ENCODE results near the gene DPH7. TPM values are rescaled to one million over a fixed set of nuclear protein-coding genes. Genes with fewer than 3 reads are reported as not detected.

The DPH7 gene
- total and polyA plus RNA-seq, 2 experiments from 2014 or later: 28.3 to 36.9 TPM

DNA sequence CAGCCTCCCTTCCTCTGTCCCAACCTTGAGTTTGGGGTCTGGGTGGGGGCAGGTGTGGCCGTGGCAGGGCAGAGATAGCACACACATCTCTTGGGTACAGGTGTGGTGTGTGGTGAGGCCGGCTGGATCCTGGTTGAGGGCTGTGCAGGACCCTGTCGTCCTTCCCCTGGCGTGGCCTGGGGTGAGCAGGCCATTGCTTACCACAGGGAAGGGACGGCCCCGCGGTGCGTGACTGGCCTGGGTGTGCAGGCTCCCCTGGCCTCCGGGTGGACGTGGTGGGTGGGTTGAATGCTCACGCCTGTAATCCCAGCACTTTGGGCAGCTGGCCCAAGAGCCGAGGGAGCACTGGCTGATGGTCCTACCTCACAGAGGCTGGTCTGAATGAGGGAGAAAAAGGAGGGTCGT lies 28.0 kb upstream of the DPH7 start:
- H3K27ac ChIP-seq: peak overlapping the region; percentile 99
- 55% methylated on average over 13 of the region's 13 CpGs for WGBS (ENCODE audit: low lambda C conversion rate, missing lambda C conversion rate)

DNA sequence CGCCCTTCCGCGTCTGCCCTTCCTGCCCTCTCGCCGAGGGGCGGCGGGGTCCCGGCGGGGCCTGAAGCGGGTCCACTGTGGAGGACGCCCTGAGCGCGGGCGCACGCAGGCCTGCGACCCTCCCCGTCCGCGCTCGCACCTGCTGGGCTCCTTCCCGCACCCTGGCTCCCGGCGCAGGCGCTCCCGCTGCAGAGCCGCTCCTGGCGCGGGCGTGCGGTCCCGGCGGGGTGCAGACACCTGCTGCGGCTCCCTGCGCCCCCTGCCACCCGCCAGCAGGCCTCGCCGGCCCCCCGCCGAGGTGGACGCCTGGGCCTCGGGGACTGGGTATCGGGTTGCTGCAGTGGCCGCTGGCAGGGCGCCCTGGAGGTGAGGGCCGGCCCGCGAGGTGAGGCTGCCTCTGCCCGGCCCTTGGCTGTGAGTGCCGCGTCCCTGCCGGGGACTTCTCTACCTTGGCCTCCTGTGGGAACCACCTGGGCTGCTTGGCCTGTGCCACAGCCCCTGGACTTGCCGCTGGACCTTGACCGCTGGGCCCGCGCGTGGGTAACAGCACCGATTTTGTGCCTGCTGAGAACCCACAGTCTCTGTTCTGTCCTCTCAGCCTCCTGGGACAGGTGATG lies 27.4 kb upstream of the DPH7 start:
- Histone ChIP-seq H3K36me3 (replicated peaks; ENCODE audit: insufficient read depth, low read depth) (no peaks in the 10 kb centered on the region), H3K27me3 (no peaks in the 10 kb centered on the region), H2AFZ (no peak overlapping the region), H3K4me3 (peak overlapping the region; percentile 94), H3K79me2 (peaks cover 47% of the 10 kb centered on the region), H3K9me3 (ENCODE audit: low read depth) (no peaks in the 10 kb centered on the region), H4K20me1 (ENCODE audit: insufficient read depth, poor library complexity, severe bottlenecking) (peaks cover 20% of the 10 kb centered on the region), H3K4me1 (ENCODE audit: insufficient read depth) (peaks cover 27% of the 10 kb centered on the region), H3K27ac (peak overlapping the region; percentile 99), H3K9me2 (replicated peaks; ENCODE audit: insufficient read depth) (no peaks in the 10 kb centered on the region), H3K4me2 (peak overlapping the region; percentile 96)
- TF ChIP-seq, protein P1, sequence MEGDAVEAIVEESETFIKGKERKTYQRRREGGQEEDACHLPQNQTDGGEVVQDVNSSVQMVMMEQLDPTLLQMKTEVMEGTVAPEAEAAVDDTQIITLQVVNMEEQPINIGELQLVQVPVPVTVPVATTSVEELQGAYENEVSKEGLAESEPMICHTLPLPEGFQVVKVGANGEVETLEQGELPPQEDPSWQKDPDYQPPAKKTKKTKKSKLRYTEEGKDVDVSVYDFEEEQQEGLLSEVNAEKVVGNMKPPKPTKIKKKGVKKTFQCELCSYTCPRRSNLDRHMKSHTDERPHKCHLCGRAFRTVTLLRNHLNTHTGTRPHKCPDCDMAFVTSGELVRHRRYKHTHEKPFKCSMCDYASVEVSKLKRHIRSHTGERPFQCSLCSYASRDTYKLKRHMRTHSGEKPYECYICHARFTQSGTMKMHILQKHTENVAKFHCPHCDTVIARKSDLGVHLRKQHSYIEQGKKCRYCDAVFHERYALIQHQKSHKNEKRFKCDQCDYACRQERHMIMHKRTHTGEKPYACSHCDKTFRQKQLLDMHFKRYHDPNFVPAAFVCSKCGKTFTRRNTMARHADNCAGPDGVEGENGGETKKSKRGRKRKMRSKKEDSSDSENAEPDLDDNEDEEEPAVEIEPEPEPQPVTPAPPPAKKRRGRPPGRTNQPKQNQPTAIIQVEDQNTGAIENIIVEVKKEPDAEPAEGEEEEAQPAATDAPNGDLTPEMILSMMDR (IDR thresholded peaks at IDR 0.05; ENCODE audit: poor library complexity): no peak
- no peak for TF ChIP-seq EZH2 (IDR thresholded peaks at IDR 0.05; ENCODE audit: borderline replicate concordance)
- no peak for TF ChIP-seq EZH2phosphoT487 (IDR thresholded peaks at IDR 0.05; ENCODE audit: low read depth, severe bottlenecking, unreplicated experiment)
- WGBS (ENCODE audit: low lambda C conversion rate, missing lambda C conversion rate): 8% methylated on average over 27 of the region's 57 CpGs
- DNase-seq (ENCODE audit: low spot score): peak; percentile 62

More for the DNA sequence above, 28.0 kb upstream of the DPH7 start:
- DNase-seq (ENCODE audit: low spot score): no peak
- H3K9me3 ChIP-seq (ENCODE audit: low read depth): no peaks in the 10 kb centered on the region
- no peak overlapping the region for H2AFZ ChIP-seq
- H4K20me1 ChIP-seq (ENCODE audit: insufficient read depth, poor library complexity, severe bottlenecking): peaks cover 20% of the 10 kb centered on the region
- peaks cover 33% of the 10 kb centered on the region for H3K4me1 ChIP-seq (ENCODE audit: insufficient read depth)
- TF ChIP-seq EZH2phosphoT487 (IDR thresholded peaks at IDR 0.05; ENCODE audit: low read depth, severe bottlenecking, unreplicated experiment): no peak
- TF ChIP-seq, protein P1 (IDR thresholded peaks at IDR 0.05; ENCODE audit: poor library complexity): no peak
- TF ChIP-seq EZH2 (IDR thresholded peaks at IDR 0.05; ENCODE audit: borderline replicate concordance): no peak
- peak overlapping the region; percentile 96 for H3K4me2 ChIP-seq
- H3K4me3 ChIP-seq: peak overlapping the region; percentile 94
- H3K36me3 ChIP-seq (replicated peaks; ENCODE audit: insufficient read depth, low read depth): no peaks in the 10 kb centered on the region
- peaks cover 52% of the 10 kb centered on the region for H3K79me2 ChIP-seq
- H3K9me2 ChIP-seq (replicated peaks; ENCODE audit: insufficient read depth): no peaks in the 10 kb centered on the region
- H3K27me3 ChIP-seq: no peaks in the 10 kb centered on the region

DNA sequence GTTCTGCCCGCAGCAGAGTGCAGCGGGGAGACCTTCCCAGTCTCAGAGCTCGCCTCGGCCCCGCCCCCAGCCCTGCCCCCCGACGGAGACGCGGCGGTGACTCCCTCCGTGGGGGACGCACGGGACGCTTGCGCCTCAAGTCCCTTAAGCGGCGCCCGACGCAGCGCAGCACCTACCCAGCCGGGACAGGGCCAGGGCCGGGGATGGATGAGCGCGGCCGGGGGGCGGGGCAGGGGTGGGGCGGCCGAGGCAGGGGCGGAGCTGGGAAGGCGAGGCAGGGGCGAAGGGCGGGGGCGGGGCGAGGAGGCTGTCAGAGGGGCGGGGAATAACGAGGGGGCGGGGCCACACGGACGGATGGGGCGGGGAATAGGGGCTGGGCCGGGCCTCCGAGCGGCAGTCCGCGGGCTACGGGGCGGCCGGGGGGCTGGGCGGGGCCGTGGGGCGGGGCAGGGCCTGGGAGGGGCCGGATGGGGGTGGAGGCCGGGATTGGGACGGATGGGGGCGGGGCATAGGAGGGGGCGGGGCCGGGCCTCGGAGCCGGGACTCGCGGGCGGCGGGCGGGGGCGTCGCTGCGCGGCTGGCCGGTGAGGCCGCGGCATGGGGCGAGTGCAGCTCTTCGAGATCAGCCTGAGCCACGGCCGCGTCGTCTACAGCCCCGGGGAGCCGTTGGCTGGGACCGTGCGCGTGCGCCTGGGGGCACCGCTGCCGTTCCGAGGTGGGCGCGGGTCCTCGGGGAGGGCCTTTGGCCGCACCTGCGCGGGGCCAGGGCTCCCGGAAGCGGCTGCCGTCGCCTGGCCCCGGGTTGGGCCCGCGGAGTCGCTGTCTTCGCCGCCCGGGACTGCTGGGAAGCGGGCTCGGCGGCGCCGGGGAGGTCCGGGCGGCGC lies 26.6 kb upstream of the DPH7 start, which contains the start of gene ARRDC1:
Gene ARRDC1, plus strand, starts transcription at position 566 of the 884 bp plus-strand sequence. Its CDS starts 32 bp downstream, at position 598.
- Histone ChIP-seq H3K4me2 (peak within 1 kb of the TSS; percentile 96), H3K9me2 (replicated peaks; ENCODE audit: insufficient read depth) (no peaks in the 10 kb centered on the region), H3K4me1 (ENCODE audit: insufficient read depth) (peaks cover 20% of the 10 kb centered on the region), H3K27me3 (no peaks in the 10 kb centered on the region), H3K79me2 (peaks cover 39% of the 10 kb centered on the region), H2AFZ (peak within 1 kb of the TSS; percentile 4), H4K20me1 (ENCODE audit: insufficient read depth, poor library complexity, severe bottlenecking) (peaks cover 20% of the 10 kb centered on the region), H3K36me3 (replicated peaks; ENCODE audit: insufficient read depth, low read depth) (no peaks in the 10 kb centered on the region), H3K9me3 (ENCODE audit: low read depth) (no peaks in the 10 kb centered on the region), H3K27ac (peak within 1 kb of the TSS; percentile 99), H3K4me3 (peak within 1 kb of the TSS; percentile 94)
- 1% methylated on average over 15 of the region's 111 CpGs for WGBS (ENCODE audit: low lambda C conversion rate, missing lambda C conversion rate)
- TF ChIP-seq EZH2phosphoT487 (IDR thresholded peaks at IDR 0.05; ENCODE audit: low read depth, severe bottlenecking, unreplicated experiment): no peak
- TF ChIP-seq, protein P1 (IDR thresholded peaks at IDR 0.05; ENCODE audit: poor library complexity): no peak
- TF ChIP-seq EZH2 (IDR thresholded peaks at IDR 0.05; ENCODE audit: borderline replicate concordance): no peak
- DNase-seq (ENCODE audit: low spot score): peak; percentile 96

Data from hepatocyte (in vitro differentiated cells).